ENCODE data around the gene DNAH5.

GRCh38 chr5:13946111-13946510 lies 1.6 kb upstream of the DNAH5 start:
- no peak for TF ChIP-seq CTCF (IDR thresholded peaks at IDR 0.05; ENCODE audit: low read depth, low read length)
- no peak for TF ChIP-seq POLR2A (IDR thresholded peaks at IDR 0.05; ENCODE audit: extremely low read depth, insufficient read length)
- TF ChIP-seq, protein P1, sequence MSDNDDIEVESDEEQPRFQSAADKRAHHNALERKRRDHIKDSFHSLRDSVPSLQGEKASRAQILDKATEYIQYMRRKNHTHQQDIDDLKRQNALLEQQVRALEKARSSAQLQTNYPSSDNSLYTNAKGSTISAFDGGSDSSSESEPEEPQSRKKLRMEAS (IDR thresholded peaks at IDR 0.05; ENCODE audit: low read depth, low read length) = no peak
- TF ChIP-seq MYC (IDR thresholded peaks at IDR 0.05; ENCODE audit: low read depth, low read length) = no peak

Data from NB4 (cell line).